ENCODE data around the gene PHEX. TPM values are rescaled to one million over a fixed set of nuclear protein-coding genes. Genes with fewer than 3 reads are reported as not detected.

PHEX gene
- total RNA-seq, 1 experiment from 2014 or later = 0.04 TPM

GRCh38 chrX:22247169-22247568 lies 215.0 kb downstream of the PHEX start:
- DNase-seq (ENCODE audit: low spot score) (no peak), ATAC-seq (no peak)
- Mint-ChIP-seq H3K27me3 (ENCODE audit: low read depth) (no peaks in the 10 kb centered on the region), H3K36me3 (no peaks in the 10 kb centered on the region), H3K4me1 (no peaks in the 10 kb centered on the region), H3K27ac (no peak overlapping the region), H3K4me3 (no peak overlapping the region), H3K9me3 (no peaks in the 10 kb centered on the region)
- ChIA-PET POLR2A (no interaction called here), CTCF (no interaction called here)
- no peak for TF ChIP-seq IRF2 (CRISPR knock-in tag; IDR thresholded peaks at IDR 0.05; ENCODE audit: borderline replicate concordance, low read depth)
- no peak for TF ChIP-seq ATF6 (CRISPR knock-in tag; IDR thresholded peaks at IDR 0.05)
- TF ChIP-seq ZBTB21 (CRISPR knock-in tag; IDR thresholded peaks at IDR 0.05; ENCODE audit: borderline replicate concordance) = no peak
- no peak for TF ChIP-seq NR1H2 (CRISPR knock-in tag; IDR thresholded peaks at IDR 0.05)
- TF ChIP-seq ZNF317 (CRISPR knock-in tag; IDR thresholded peaks at IDR 0.05; ENCODE audit: borderline replicate concordance, low read depth) = no peak
- TF ChIP-seq TEAD4 (CRISPR knock-in tag; IDR thresholded peaks at IDR 0.05) = no peak
- no peak for TF ChIP-seq ZNF671 (CRISPR knock-in tag; IDR thresholded peaks at IDR 0.05)
- no peak for TF ChIP-seq OVOL2 (CRISPR knock-in tag; IDR thresholded peaks at IDR 0.05; ENCODE audit: borderline replicate concordance)
- TF ChIP-seq ZNF138 (CRISPR knock-in tag; conservative IDR thresholded peaks at IDR 0.05) = no peak

GRCh38 chrX:22248401-22248800 lies 216.3 kb downstream of the PHEX start:
- no peaks in the 10 kb centered on the region for H3K27me3 Mint-ChIP-seq (ENCODE audit: low read depth)
- H3K9me3 Mint-ChIP-seq = no peaks in the 10 kb centered on the region
- no peak overlapping the region for H3K27ac Mint-ChIP-seq
- no peaks in the 10 kb centered on the region for H3K36me3 Mint-ChIP-seq
- ATAC-seq (no peak), DNase-seq (ENCODE audit: low spot score) (no peak)
- no peaks in the 10 kb centered on the region for H3K4me1 Mint-ChIP-seq
- ChIA-PET CTCF (no interaction called here), POLR2A (no interaction called here)
- no peak overlapping the region for H3K4me3 Mint-ChIP-seq
- TF ChIP-seq E2F4 (CRISPR knock-in tag; IDR thresholded peaks at IDR 0.05; ENCODE audit: borderline replicate concordance, low read depth) = no peak
- no peak for TF ChIP-seq ZNF512 (CRISPR knock-in tag; IDR thresholded peaks at IDR 0.05; ENCODE audit: borderline replicate concordance)
- TF ChIP-seq ZNF396 (CRISPR knock-in tag; IDR thresholded peaks at IDR 0.05; ENCODE audit: borderline replicate concordance) = no peak
- no peak for TF ChIP-seq SMAD4 (CRISPR knock-in tag; IDR thresholded peaks at IDR 0.05)
- TF ChIP-seq ZNF281 (CRISPR knock-in tag; IDR thresholded peaks at IDR 0.05) = no peak
- TF ChIP-seq AFF4 (CRISPR knock-in tag; IDR thresholded peaks at IDR 0.05; ENCODE audit: borderline replicate concordance) = no peak
- no peak for TF ChIP-seq CREM (CRISPR knock-in tag; IDR thresholded peaks at IDR 0.05)
- TF ChIP-seq ERG (CRISPR knock-in tag; IDR thresholded peaks at IDR 0.05) = no peak
- no peak for TF ChIP-seq ATF1 (CRISPR knock-in tag; IDR thresholded peaks at IDR 0.05)
- no peak for TF ChIP-seq ESRRA (CRISPR knock-in tag; IDR thresholded peaks at IDR 0.05; ENCODE audit: borderline replicate concordance)
- TF ChIP-seq ETV6 (CRISPR knock-in tag; IDR thresholded peaks at IDR 0.05) = no peak
